Activated CD8-positive, alpha-beta memory T cell treated with anti-CD3 and anti-CD28 coated beads, Interleukin-2, amount 50 U/mL, for 24 hours (primary cell): ENCODE data around the gene GPS2.
"Not testable (repeated sequence)": the region's sequence is repeated elsewhere in the genome, so short reads cannot be mapped to it uniquely, and the experiment has no call there.

Experiments
- DNase-seq: peaks from one replicate; pipeline ENCODE4 v3.0.0-alpha.2; 2020; ENCODE audit errors: extremely low read depth

The GPS2 gene

GRCh38 chr17:7337600-7337999 lies 22.4 kb upstream of the GPS2 start:
- DNase-seq, result not testable (repeated sequence)

DNA sequence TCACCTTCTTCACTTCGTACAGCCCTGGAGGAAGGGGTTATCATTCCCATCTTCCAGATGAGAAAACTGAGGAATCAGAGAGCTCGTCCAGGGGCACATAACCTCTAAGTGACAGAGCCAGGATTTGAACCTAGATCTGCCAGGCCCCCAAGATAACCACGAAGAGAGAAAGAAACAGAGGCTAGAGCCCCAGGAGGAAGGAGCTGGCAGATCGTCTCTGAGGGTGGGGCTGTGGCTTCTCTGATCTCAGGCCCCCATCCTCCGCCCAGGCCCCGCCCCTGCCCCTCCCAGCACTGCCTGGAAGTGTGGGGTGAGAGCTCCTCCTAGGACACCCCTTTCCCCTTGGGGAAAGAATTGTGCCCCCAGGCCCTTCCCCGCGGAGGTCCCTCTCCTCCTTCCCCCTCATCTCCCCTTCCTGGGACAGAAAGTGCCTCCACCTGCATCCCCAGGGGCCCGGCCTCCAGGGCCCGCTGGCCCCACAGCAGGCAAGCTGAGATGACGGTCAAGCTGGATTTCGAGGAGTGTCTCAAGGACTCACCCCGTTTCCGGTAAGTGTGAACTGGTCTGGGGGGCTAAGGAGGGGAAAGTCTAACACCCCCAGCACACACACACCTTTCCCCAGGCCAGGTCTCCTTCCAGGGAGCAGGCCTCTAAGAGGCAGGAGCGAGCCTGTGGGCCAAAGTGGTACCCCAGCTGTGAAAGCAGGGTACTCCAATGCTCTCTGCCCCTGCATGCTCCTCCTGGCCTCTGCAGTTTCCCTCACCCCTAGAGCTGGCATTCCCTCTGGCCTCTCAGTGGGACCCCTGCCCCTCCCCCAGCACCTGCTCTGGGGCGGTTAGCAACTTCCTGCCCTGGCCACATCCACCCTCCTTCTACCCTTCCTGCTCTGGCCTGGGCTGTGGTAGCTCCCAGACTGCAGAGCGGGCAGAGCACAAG lies 21.3 kb upstream of the GPS2 start, which contains the start of gene ACAP1:
TSS of gene ACAP1 (plus strand) at position 290 of the 936 bp plus-strand sequence. CDS start at position 496, 206 bp downstream.
- peak; percentile 75 for DNase-seq

- not testable (repeated sequence) for DNase-seq
Observed at GRCh38 chr17:7335765-7336164, 20.6 kb upstream of the GPS2 start.

- no peak for DNase-seq
Observed at GRCh38 chr17:7334938-7335538, 19.9 kb upstream of the GPS2 start.

DNA sequence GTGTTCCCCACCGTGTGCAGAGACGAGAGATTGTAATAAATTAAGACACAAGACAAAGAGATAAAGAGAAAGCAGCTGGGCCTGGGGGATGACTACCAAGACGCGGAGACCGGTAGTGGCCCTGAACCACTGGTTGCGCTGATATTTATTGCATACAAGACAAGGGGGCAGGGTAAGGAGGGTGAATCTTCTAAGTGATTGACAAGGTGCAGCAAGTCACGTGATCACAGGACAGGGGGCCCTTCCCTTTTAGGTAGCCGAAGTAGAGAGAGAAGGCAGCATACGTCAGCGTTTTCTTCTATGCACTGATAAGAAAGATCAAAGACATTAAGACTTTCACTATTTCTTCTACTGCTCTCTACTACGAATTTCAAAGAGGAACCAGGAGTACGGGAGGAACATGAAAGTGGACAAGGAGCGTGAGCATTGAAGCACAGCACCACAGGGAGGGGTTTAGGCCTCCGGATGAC lies 17.5 kb upstream of the GPS2 start:
- DNase-seq, result not testable (repeated sequence)

DNA sequence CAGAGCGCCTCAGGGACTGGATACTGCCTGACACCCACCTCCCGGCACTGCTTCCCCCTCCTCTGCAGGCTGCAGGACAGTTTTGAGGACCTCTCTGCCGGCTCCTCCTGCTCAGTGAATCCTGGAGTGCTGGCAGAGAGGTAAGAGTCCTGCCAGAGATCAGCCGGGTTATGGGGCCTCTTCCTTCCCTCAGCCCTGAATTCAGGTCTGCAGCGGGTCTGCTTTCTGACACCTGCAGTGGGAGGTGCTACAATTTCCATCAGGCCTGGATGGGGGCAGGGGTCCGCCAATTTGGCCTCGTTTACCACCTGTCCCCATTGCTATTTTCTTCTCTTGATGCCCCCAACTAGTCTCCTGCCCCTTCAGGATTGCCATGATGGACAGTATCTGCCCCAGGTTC lies 17.0 kb upstream of the GPS2 start:
- DNase-seq, result no peak

- DNase-seq, result no peak
Observed at GRCh38 chr17:7330638-7331015, 15.5 kb upstream of the GPS2 start.

DNA sequence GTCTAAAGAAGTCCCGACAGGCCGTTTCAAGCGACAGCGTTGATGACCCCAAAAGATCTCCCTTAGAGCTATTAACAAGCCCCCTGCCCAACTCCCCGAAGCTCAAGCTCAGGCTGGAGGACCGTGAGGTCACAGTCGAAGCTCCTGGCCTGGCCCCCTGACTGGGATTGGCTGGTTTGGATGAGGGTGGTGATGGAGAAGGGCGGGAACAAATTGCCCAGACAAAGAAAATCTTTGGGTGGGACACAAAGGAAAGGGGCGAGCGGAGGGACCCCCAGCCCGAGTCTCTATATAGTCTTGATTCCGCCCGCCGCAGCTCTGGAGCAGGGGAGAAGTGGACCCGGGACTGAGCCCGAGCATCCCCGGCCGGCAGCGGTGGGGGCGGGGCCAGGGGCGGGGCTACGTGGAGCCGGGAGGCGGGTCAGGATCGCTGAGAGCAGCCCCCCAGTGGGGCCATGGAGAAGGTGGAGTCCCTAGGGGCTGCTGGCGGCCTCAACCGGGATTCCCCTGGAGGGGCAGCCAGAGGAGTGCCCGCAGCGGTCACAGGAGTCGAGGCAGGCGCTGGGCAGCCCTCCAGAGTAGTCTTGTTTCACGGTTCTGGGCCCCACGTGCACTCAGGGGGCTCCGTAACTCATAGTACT lies 15.0 kb upstream of the GPS2 start:
- peak; percentile 59 for DNase-seq

DNA sequence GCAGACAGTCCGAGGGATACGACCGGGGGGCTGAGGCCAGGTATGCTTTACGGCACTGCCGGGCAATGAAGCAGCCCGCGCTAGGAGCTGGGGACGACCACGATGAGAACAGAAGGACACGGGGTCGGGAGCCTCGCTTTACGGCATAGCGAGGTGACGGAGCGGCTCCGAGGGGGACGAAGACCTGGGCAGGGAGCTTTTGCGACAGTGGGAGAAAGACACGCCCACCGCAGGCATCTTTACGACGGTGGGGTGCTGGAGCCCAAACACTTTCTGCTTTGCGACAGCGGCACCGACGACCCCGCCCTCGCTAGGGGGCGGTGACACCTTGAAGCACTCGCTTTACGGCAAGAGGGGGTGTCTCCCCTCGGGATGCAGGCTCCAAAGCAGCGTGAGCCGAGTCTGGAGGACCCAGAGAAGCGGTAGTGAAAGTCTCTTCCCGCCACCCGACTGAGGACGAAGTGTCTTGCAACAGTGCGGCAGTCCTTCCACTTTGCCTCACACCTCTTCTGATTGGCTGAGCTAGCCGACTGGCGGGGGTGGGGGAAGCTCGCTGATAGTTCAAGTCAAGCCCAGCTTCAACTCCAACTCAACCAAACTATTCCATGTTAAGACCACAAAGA lies 14.3 kb upstream of the GPS2 start:
- DNase-seq, result peak; percentile 90

GRCh38 chr17:7328840-7329373 lies 13.7 kb upstream of the GPS2 start, which contains the start of gene NEURL4:
Gene NEURL4, minus strand, starts transcription at chr17:7329335. Its CDS starts 23 bp downstream, at chr17:7329312.
- no peak for DNase-seq

GRCh38 chr17:7328009-7328408 lies 12.8 kb upstream of the GPS2 start:
- no peak for DNase-seq

DNA sequence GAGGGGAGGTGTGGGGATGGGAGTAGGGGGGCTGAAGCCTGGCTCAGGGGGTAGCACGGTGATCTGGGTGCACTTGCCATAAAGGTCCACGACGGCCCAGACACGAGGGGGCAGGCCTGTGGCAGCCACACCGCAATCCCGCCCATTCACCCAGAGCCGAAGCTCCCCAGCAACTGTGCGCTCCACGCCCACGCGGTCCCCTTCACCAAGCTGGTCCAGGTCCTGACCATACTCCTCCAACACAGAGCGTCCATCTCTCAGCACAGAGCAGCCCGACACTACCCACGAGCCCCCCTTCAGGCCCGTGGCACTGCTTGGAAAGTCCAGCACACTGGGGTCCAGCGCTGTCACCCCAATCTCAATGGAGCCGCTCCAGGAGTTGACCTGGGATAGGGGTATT lies 12.3 kb upstream of the GPS2 start:
- no peak for DNase-seq

DNA sequence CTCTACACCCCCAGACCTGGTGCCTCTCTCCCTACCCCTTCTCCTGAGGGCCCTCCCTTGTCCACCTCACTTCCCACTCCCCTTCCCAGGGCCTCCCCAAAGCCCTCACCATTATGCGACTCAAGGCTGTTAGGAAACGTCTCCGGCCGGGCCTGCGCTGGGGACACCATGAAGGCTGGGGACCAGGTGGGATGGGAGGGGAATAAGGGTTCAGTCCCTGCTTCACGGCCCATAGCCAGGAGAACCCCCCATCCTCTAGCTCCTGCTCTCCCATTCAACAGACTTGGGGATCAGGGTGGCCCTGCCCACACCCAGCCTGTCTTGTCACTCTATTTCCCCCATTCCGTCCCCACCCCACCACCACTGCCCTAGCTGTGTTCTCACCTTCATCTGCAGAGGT lies 11.9 kb upstream of the GPS2 start:
- no peak for DNase-seq

DNA sequence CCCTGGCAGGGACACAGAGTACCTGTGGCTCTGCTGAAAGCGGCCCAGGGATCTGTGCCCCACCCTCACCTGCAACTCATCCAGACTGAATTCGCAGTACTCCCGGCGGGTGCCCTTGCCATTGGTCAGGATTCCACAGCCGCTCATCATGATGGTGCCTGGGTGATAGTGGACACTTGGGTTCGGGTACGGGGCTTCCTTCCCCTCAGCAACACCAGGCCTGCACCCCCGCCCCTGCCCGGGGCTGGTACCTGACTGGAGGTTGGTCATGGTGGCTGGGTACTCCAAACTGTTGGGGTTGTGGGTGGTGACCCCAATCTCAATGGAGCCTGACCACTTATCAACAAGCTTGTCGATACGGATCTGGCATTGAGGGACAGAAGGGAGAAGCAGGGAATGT lies 11.0 kb upstream of the GPS2 start:
- DNase-seq, result no peak

- no peak for DNase-seq
Observed at GRCh38 chr17:7325031-7325528, 9.9 kb upstream of the GPS2 start.

DNA sequence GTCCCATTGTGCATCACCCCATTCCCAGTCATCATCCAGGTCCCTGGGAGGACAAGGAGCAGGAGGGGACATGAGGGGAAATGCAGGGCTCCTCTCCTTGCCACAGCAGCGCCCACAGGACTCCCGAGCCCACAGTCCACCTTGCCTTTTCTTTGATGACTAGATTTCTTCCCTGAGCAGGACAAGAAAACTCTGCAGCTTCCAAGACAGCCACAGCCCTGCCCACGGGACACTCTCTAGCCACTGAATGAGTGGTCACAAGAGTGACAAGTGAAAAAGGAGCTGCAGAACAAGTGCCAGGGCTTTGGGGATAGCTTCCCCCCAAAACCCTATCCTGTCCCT lies 9.2 kb upstream of the GPS2 start:
- no peak for DNase-seq

- no peak for DNase-seq
Observed at GRCh38 chr17:7323731-7324437, 8.7 kb upstream of the GPS2 start.

- no peak for DNase-seq
Observed at GRCh38 chr17:7322520-7323194, 7.5 kb upstream of the GPS2 start.

- no peak for DNase-seq
Observed at GRCh38 chr17:7321466-7321865, 6.3 kb upstream of the GPS2 start.

DNA sequence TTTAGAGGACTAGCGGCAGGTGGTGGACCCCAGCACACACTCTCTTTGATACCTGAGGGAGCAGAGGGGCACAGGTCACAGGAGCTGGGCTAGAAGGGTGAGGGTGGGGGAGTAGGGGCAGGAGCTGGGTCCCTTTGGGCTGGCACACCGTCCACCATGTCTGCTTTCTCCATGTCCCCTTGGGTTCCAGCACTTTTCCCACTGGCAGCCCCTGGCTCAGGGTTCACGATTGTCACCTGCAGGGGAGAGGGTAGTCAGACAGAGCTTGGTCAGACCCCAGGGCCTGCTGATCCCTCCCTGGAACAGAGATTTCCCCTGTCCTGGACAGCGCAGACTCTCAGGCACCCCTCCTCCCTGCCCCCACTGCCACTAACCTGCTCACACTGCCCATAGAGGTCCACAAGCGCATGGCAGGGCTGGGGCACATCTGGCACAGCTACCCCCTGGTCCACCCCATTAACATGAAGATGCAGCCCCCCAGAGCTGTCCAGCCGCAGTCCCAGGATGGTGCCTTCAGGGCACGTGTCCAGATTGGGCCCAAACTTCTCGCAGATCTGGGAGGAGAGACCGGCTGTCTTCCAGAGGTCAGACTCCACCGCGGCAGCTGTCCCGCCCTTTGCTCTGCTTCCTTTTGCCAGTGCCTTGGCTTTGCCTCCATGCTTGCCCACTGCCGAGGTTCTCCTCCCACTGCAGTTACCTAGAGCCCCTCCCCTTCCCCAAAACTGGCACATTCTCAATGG lies 3.1 kb upstream of the GPS2 start:
- no peak for DNase-seq
